HEK293 (cell line): ENCODE data around the gene CTH.
"Not testable (repeated sequence)": the region's sequence is repeated elsewhere in the genome, so short reads cannot be mapped to it uniquely, and the experiment has no call there.

Experiments
- CTCF ChIA-PET: fragments of 350-600 bp; formaldehyde crosslinking; extraction: SDS; loops from one replicate; lab custom pipeline; 2021; ENCODE audit warnings: antibody characterized with exemption; lab: Yijun Ruan, JAX
- POLR2A ChIA-PET: fragments of 300-600 bp; formaldehyde crosslinking; extraction: SDS; loops from one replicate; lab custom pipeline; 2020; ENCODE audit warnings: antibody characterized with exemption, inconsistent platforms; lab: Yijun Ruan, JAX
- H3K27ac ChIP-seq: fragments of 200-500 bp; sonication (Bioruptor generic); 2 replicates; pipeline ENCODE4 v1.5.1; 2014; ENCODE audit warnings: low read depth, low read length, control low read depth, inconsistent platforms; ENCODE audit errors: extremely low read depth
- H3K36me3 ChIP-seq, 2 experiments: fragments of 200-500 bp in 1 of 2; sonication (Bioruptor generic) in 1 of 2; 1 replicate in 1 of 2; 2 replicates in 1 of 2; pipeline ENCODE4 v1.5.1; 2014 to 2017; ENCODE audit warnings: inconsistent platforms in 2 of 2, low read length in 2 of 2; ENCODE audit not compliant: control insufficient read depth in 2 of 2, insufficient read depth in 1 of 2
- H3K4me1 ChIP-seq: fragments of 200-500 bp; sonication (Bioruptor generic); 2 replicates; pipeline ENCODE4 v1.5.1; 2014; ENCODE audit warnings: mild to moderate bottlenecking, low read length, inconsistent platforms; ENCODE audit not compliant: control insufficient read depth, insufficient read depth
- H3K4me3 ChIP-seq: 2 replicates; pipeline ENCODE4 v1.5.1; 2011; ENCODE audit warnings: low read depth, mild to moderate bottlenecking, control low read depth, low read length, moderate library complexity
- H3K9me3 ChIP-seq: fragments of 200-500 bp; sonication (Bioruptor generic); 2 replicates; pipeline ENCODE4 v1.5.1; 2014; ENCODE audit warnings: low read depth, low read length, inconsistent platforms; ENCODE audit not compliant: control insufficient read depth, insufficient read depth
- REST ChIP-seq: fragments of 450-650 bp; formaldehyde crosslinking; IDR thresholded peaks from 2 replicates; pipeline ENCODE4 v1.5.1; 2016; ENCODE audit warnings: missing biosample characterization, missing genetic modification characterization
- WT1 ChIP-seq: fragments of 450-650 bp; formaldehyde crosslinking; IDR thresholded peaks from 2 replicates; pipeline ENCODE4 v1.5.1; 2016; ENCODE audit warnings: missing biosample characterization, missing genetic modification characterization
- YY1 ChIP-seq: fragments of 450-650 bp; formaldehyde crosslinking; IDR thresholded peaks from 2 replicates; pipeline ENCODE4 v1.5.1; 2018; ENCODE audit warnings: missing biosample characterization, missing genetic modification characterization
- ZBTB21 ChIP-seq: fragments of 450-650 bp; formaldehyde crosslinking; IDR thresholded peaks from 2 replicates; pipeline ENCODE4 v1.5.1; 2017; ENCODE audit warnings: missing biosample characterization, missing genetic modification characterization
- ZNF223 ChIP-seq: fragments of 450-650 bp; formaldehyde crosslinking; IDR thresholded peaks from 2 replicates; pipeline ENCODE4 v1.5.1; 2016; ENCODE audit warnings: missing biosample characterization, missing genetic modification characterization
- ZNF426 ChIP-seq: fragments of 450-650 bp; formaldehyde crosslinking; IDR thresholded peaks from 2 replicates; pipeline ENCODE4 v1.5.1; 2017; ENCODE audit warnings: missing biosample characterization, missing genetic modification characterization, mild to moderate bottlenecking, inconsistent platforms, moderate library complexity
- ZNF530 ChIP-seq: fragments of 450-650 bp; formaldehyde crosslinking; IDR thresholded peaks from 2 replicates; pipeline ENCODE4 v1.5.1; 2016; ENCODE audit warnings: low read depth, missing biosample characterization, missing genetic modification characterization
- ZNF670 ChIP-seq: fragments of 450-650 bp; formaldehyde crosslinking; IDR thresholded peaks from 2 replicates; pipeline ENCODE4 v1.5.1; 2016; ENCODE audit warnings: missing biosample characterization, missing genetic modification characterization, low read depth
- ZNF677 ChIP-seq: fragments of 450-650 bp; IDR thresholded peaks from 2 replicates; pipeline ENCODE4 v1.5.0; 2018; ENCODE audit warnings: missing biosample characterization, mild to moderate bottlenecking, missing genetic modification characterization, moderate library complexity
- TF ChIP-seq, protein P1 (sequence below): fragments of 450-650 bp; formaldehyde crosslinking; IDR thresholded peaks from 2 replicates; pipeline ENCODE4 v1.5.1; 2017; ENCODE audit warnings: missing biosample characterization, missing genetic modification characterization
- TF ChIP-seq, protein P2 (sequence below): fragments of 450-650 bp; formaldehyde crosslinking; IDR thresholded peaks from 2 replicates; pipeline ENCODE4 v1.5.1; 2016; ENCODE audit warnings: missing biosample characterization, missing genetic modification characterization

CTH gene

GRCh38 chr1:70465911-70466310, 54.8 kb downstream of the CTH start:
- ChIA-PET CTCF (no interaction called here), POLR2A (no interaction called here)
- Histone ChIP-seq H3K9me3 (no peaks in the 10 kb centered on the region), H3K4me3 (no peak overlapping the region), H3K36me3 (no peaks in the 10 kb centered on the region), H3K4me1 (no peaks in the 10 kb centered on the region), H3K27ac (no peak overlapping the region)
- TF ChIP-seq ZNF530 (no peak), ZNF426 (tag by site-specific recombination) (no peak), ZNF677 (no peak), WT1 (tag by site-specific recombination) (no peak), ZBTB21 (tag by site-specific recombination) (no peak), ZNF670 (tag by site-specific recombination) (no peak)
- TF ChIP-seq, protein P1, sequence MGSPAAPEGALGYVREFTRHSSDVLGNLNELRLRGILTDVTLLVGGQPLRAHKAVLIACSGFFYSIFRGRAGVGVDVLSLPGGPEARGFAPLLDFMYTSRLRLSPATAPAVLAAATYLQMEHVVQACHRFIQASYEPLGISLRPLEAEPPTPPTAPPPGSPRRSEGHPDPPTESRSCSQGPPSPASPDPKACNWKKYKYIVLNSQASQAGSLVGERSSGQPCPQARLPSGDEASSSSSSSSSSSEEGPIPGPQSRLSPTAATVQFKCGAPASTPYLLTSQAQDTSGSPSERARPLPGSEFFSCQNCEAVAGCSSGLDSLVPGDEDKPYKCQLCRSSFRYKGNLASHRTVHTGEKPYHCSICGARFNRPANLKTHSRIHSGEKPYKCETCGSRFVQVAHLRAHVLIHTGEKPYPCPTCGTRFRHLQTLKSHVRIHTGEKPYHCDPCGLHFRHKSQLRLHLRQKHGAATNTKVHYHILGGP (tag by site-specific recombination): no peak

DNA sequence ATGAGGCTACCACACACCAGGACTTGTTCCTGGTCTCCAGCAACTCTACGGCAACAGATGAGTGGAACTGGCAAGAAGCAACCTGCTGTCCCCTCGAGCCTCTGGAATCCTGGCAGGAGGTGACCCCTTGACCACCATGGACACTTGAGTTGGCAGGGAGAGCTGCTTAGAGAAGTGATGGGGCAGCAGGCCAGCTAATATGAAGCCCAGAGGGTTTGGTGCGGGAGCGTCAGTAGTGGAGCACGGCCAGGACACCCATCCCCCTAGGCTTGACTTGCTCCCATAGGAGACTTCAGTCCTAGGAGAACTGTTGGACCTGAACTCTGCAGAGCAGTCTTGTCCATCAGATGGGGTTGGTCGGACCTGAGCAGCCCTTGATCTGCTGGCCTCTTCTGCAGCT, 56.5 kb downstream of the CTH start:
- Histone ChIP-seq H3K36me3 (no peaks in the 10 kb centered on the region), H3K4me1 (no peaks in the 10 kb centered on the region), H3K27ac (no peak overlapping the region), H3K9me3 (no peaks in the 10 kb centered on the region), H3K4me3 (no peak overlapping the region)
- ChIA-PET POLR2A (interaction anchor here (0.6 kb wide), 1 partner anchor 21 kb away, joined by 3 read pairs; no protein-coding TSS in a partner anchor), CTCF (no interaction called here)
- TF ChIP-seq YY1 (tag by site-specific recombination) (no peak), REST (no peak)

DNA sequence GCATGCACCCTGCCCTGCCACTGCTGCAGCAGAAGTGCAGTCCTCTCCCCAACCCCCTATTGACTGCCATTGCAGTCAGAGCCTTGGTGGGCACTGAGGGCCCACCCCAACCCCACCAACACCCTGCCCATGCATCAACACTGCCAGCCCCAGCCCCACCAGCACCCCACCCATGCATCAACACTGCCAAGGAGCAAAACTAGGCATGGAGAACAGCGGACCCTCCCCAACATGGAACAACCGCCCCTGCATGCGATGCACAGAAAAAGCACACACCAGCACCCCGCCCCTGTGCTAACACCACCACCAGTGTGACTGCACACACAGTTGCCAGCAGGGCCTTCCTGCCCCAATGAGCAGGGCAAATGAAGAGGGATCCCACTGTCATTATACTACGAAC, 57.1 kb downstream of the CTH start:
- Histone ChIP-seq H3K9me3 (no peaks in the 10 kb centered on the region), H3K4me1 (no peaks in the 10 kb centered on the region), H3K27ac (no peak overlapping the region), H3K36me3 (no peaks in the 10 kb centered on the region), H3K4me3 (no peak overlapping the region)
- ChIA-PET CTCF (no interaction called here), POLR2A (no interaction called here)
- TF ChIP-seq, protein P2, sequence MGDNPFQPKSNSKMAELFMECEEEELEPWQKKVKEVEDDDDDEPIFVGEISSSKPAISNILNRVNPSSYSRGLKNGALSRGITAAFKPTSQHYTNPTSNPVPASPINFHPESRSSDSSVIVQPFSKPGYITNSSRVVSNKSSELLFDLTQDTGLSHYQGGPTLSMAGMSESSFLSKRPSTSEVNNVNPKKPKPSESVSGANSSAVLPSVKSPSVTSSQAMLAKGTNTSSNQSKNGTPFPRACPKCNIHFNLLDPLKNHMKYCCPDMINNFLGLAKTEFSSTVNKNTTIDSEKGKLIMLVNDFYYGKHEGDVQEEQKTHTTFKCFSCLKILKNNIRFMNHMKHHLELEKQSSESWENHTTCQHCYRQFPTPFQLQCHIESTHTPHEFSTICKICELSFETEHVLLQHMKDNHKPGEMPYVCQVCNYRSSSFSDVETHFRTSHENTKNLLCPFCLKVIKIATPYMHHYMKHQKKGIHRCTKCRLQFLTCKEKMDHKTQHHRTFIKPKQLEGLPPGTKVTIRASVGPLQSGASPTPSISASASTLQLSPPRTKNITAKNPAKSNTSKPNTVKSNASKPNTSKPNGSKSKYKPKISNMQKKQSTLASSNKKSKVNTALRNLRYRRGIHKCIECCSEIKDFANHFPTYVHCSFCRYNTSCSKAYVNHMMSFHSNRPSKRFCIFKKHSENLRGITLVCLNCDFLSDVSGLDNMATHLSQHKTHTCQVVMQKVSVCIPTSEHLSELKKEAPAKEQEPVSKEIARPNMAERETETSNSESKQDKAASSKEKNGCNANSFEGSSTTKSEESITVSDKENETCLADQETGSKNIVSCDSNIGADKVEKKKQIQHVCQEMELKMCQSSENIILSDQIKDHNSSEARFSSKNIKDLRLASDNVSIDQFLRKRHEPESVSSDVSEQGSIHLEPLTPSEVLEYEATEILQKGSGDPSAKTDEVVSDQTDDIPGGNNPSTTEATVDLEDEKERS (tag by site-specific recombination): no peak
- no peak for TF ChIP-seq ZNF223

DNA sequence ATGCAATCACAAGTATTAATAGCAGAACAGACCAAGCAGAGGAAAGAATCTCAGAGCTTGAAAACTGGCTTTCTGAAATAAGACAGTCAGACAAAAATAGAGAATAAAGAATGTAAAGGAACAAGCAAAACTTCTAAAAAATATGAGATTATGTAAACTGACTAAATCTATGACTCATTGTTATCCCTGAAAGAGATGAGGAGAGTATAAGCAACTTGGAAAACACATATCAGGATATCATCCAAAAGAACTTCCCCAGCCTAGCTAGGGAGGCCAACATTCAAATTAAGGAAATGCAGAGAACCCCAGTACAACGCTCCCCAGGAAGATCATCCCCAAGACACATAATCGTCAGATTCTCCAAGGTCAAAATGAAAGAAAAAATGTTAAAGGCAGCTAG, 58.1 kb downstream of the CTH start:
- H3K4me3 ChIP-seq, H3K9me3 ChIP-seq, POLR2A ChIA-PET, H3K36me3 ChIP-seq, H3K4me1 ChIP-seq, H3K27ac ChIP-seq: not testable (repeated sequence)
- CTCF ChIA-PET: interaction anchor here (0.6 kb wide), 1 partner anchor 396 kb away, joined by 3 read pairs; no protein-coding TSS in a partner anchor
